Activated naive CD4-positive, alpha-beta T cell treated with Interleukin-2 at 50 U/mL for 16 hours (primary cell): ENCODE measurements around the gene TMEM238.
A peak's percentile ranks its signal among the peaks of the same experiment; 100 is the strongest.
"Not testable (repeated sequence)": the region's sequence is repeated elsewhere in the genome, so short reads cannot be mapped to it uniquely, and the experiment has no call there.

Source experiments
- DNase-seq: peaks from one replicate; pipeline ENCODE4 v3.0.0-alpha.2; 2020

Gene TMEM238

GRCh38 chr19:55384131-55384919 lies at the start of gene TMEM238:
Gene TMEM238 (minus strand): TSS chr19:55384292. CDS start chr19:55384259, 33 bp downstream.
- peak; percentile 47 for DNase-seq

GRCh38 chr19:55433292-55433691 lies 49.2 kb upstream of the TMEM238 start:
- DNase-seq = no peak

GRCh38 chr19:55432241-55432959 lies 48.3 kb upstream of the TMEM238 start:
- no peak for DNase-seq

GRCh38 chr19:55431183-55431582 lies 47.1 kb upstream of the TMEM238 start:
- DNase-seq = no peak

- no peak for DNase-seq
Observed at GRCh38 chr19:55426042-55426441, 42.0 kb upstream of the TMEM238 start.

GRCh38 chr19:55424518-55424917 lies 40.4 kb upstream of the TMEM238 start:
- DNase-seq = no peak

GRCh38 chr19:55423225-55424005 lies 39.3 kb upstream of the TMEM238 start:
- DNase-seq = no peak

- peak; percentile 9 for DNase-seq
Observed at GRCh38 chr19:55421281-55421680, 37.2 kb upstream of the TMEM238 start.

GRCh38 chr19:55419624-55420236 lies 35.6 kb upstream of the TMEM238 start:
- no peak for DNase-seq

- no peak for DNase-seq
Observed at GRCh38 chr19:55419103-55419502, 35.0 kb upstream of the TMEM238 start.

GRCh38 chr19:55418185-55418584 lies 34.1 kb upstream of the TMEM238 start:
- peak; percentile 44 for DNase-seq

GRCh38 chr19:55410168-55410567 lies 26.1 kb upstream of the TMEM238 start:
- no peak for DNase-seq

GRCh38 chr19:55409179-55409578 lies 25.1 kb upstream of the TMEM238 start:
- not testable (repeated sequence) for DNase-seq

GRCh38 chr19:55408533-55408872 lies 24.4 kb upstream of the TMEM238 start:
- no peak for DNase-seq

- DNase-seq = peak; percentile 97
Observed at GRCh38 chr19:55407800-55408532, 23.9 kb upstream of the TMEM238 start.

GRCh38 chr19:55407550-55407799 lies 23.4 kb upstream of the TMEM238 start, which contains the start of gene UBE2S:
Gene UBE2S (minus strand): TSS chr19:55407788. CDS start chr19:55407589, 199 bp downstream.
- DNase-seq = not testable (repeated sequence)

GRCh38 chr19:55406826-55407549 lies 22.9 kb upstream of the TMEM238 start:
- DNase-seq = peak; percentile 46

- DNase-seq = no peak
Observed at GRCh38 chr19:55406091-55406825, 22.2 kb upstream of the TMEM238 start.

- DNase-seq = no peak
Observed at GRCh38 chr19:55405638-55406037, 21.5 kb upstream of the TMEM238 start.

- no peak for DNase-seq
Observed at GRCh38 chr19:55402509-55402908, 18.4 kb upstream of the TMEM238 start.

GRCh38 chr19:55401390-55401789 lies 17.3 kb upstream of the TMEM238 start:
- DNase-seq = not testable (repeated sequence)
